Heart right ventricle (tissue), 16 donors: ENCODE measurements around the gene MT2A. TPM values are rescaled to one million over a fixed set of nuclear protein-coding genes. Genes with fewer than 3 reads are reported as not detected.
A peak's percentile ranks its signal among the peaks of the same experiment; 100 is the strongest.

Experiments used
- ATAC-seq, 8 donors: fragments of 200-7000 bp; cut with Tn5 transposase; one replicate each; pipeline ENCODE4 v1.9.1; 2020; ENCODE audit warnings: mild to moderate bottlenecking in 8 of 8, moderate library complexity in 8 of 8, moderate number of reproducible peaks in 1 of 8
- DNase-seq, 2 donors: peaks; one replicate each; pipeline ENCODE4 v3.0.0-alpha.2; 2020
- H3K27ac ChIP-seq, 10 donors: fragments of 200-600 bp; sonication (generic) in 2 of 10; one replicate each; pipeline versions ENCODE4 v1.5.0 to v1.8.0; 2020 to 2022; ENCODE audit warnings: mild to moderate bottlenecking in 3 of 10
- H3K27me3 ChIP-seq, 7 donors: fragments of 200-600 bp; one replicate each; pipeline ENCODE4 v1.8.0; 2021 to 2022; ENCODE audit warnings: mild to moderate bottlenecking in 2 of 7
- H3K36me3 ChIP-seq, 9 donors: fragments of 200-600 bp; sonication (generic) in 1 of 9; one replicate each; pipeline versions ENCODE4 v1.5.0 to v1.8.0; 2020 to 2022; ENCODE audit warnings: mild to moderate bottlenecking in 2 of 9
- H3K4me1 ChIP-seq, 9 donors: fragments of 200-600 bp; sonication (generic) in 1 of 9; one replicate each; pipeline versions ENCODE4 v1.5.0 to v1.8.0; 2020 to 2022; ENCODE audit warnings: mild to moderate bottlenecking in 4 of 9
- H3K4me3 ChIP-seq, 10 donors: fragments of 200-600 bp; sonication (generic) in 2 of 10; one replicate each; pipeline versions ENCODE4 v1.5.0 to v1.8.0; 2020 to 2022; ENCODE audit warnings: mild to moderate bottlenecking in 7 of 10, moderate library complexity in 2 of 10
- H3K9me3 ChIP-seq, 11 donors: fragments of 200-600 bp in 10 of 11; sonication (generic) in 2 of 11; one replicate each; pipeline versions ENCODE4 v1.5.0 to v1.8.0; 2013 to 2022; ENCODE audit warnings: mild to moderate bottlenecking in 2 of 11, control low read depth in 1 of 11, moderate library complexity in 1 of 11
- CTCF ChIP-seq, 9 donors: fragments of 200-600 bp; sonication (generic) in 2 of 9; IDR thresholded peaks; one replicate each; pipeline versions ENCODE4 v1.5.0 to v1.8.0; 2021 to 2022; ENCODE audit warnings: antibody characterized with exemption in 9 of 9, mild to moderate bottlenecking in 5 of 9, moderate library complexity in 1 of 9
- WGBS, 2 donors: extraction: QIAGEN DNeasy Blood & Tissue Kit; methylation state at CpG; one replicate each; pipeline ENCODE4 v1.1.7; 2013; ENCODE audit warnings: inconsistent platforms in 1 of 2; 5-methylcytosine and 5-hydroxymethylcytosine counted together
- intact Hi-C, 10 donors: fragments of 100-400 bp; cut with DNase I; formaldehyde crosslinking; loops; one replicate each; pipeline versions ENCODE4 v1.11.1 to v1.14.2; 2022
- polyA plus RNA-seq, 2 donors: library from polyadenylated mRNA; stranded (reverse); fragments of 200-250 nt; gene quantifications; one replicate each; pipeline ENCODE4 v1.2.3, GENCODE V29; 2013
- total RNA-seq, 10 donors: library from RNA; stranded (reverse); fragmentation: NEBNext Ultra II Directional in 3 of 10; extraction: Animal tissue kit (Norgen Biotek cat#: 25700) in 3 of 10; gene quantifications; one replicate each; pipeline versions ENCODE4 v1.2.1 to v1.2.4, GENCODE V29; 2021 to 2023
- donor health status: Arrhythmogenic right ventricular cardiomyopathy.
- donor health status: ischemic (EF 13 %, LVEDD 7.1; RV severe dilation, severe dysfunction).
- donor health status: healthy with polysubstance abuse.
- donor health status: DM: no; HTN: yes; CAD: no.
- donor health status: DM: no; HTN: no; CAD: no.
- donor health status: ischemic (EF 25% LVEDD 6.9; RV normal size, moderate dysfunction).
- donor health status: ischemic (EF 25% LVEDD 5.7; RV mildly dilated, moderate dysfunction).
- donor health status: healthy.
- donor health status: DM: yes; HTN: yes; CAD: no.
- donor health status: Ischemic cardiomyopathy.
- donor health status: ischemic (EF 35%, LVEDD 5.7; RV mildly dilated, moderate dysfunction).
- donor health status: nonischemic (EF 11% LVEDD 7.7; RV severe dilation, severe dysfunction).
- donor health status: DM: yes; HTN: yes; CAD: no.
- donor health status: PGD.
- donor health status: ischemic (EF 29% LVEDD 5.4; RV normal size, mild dysfunction).
- donor health status: nonischemic (EF 23%, LVEDD 6.1; RV moderate dilation, normal function).

MT2A gene
- total and polyA plus RNA-seq, 12 donors, result 88.8 to 354 (median 116) TPM

DNA sequence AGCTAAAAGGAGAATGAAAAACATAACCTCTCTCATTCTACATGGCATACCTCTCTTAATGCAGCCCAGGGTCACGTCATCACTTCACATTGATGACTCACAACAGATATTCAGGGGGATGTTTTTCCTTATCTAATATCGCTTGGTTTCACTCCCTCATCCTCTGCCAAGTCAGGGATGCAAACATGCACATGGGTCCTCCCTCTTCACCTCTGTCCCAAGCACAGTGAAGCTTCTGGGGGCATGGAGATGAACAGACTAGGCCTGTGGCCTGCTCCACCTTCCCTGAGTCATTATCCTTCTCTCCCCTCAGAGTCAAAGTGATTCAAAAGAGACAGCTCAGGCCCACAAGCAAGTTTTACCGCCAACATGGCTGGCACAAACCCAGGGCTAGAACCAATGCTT, 2.3 kb upstream of the MT2A start:
- Histone ChIP-seq H3K27me3 (no peaks in the 10 kb centered on the region), H3K9me3 (no peaks in the 10 kb centered on the region), H3K4me3 (no peak overlapping the region), H3K4me1 (peaks cover 23 to 52% (median 48%) of the 10 kb centered on the region in 9 donors), H3K36me3 (no peaks in the 10 kb centered on the region), H3K27ac (peak overlapping the region; percentile 84 to 99 (median 93))
- intact Hi-C loops, result loop anchor here in 7 of 10 donors (5.0 kb wide), 2 partner anchors 36 to 76 kb away; partner anchors contain the start of gene MT1X (in 4 of the 7)
- TF ChIP-seq CTCF (IDR thresholded peaks at IDR 0.05), result no peak
- ATAC-seq, result no peak
- 36 to 53% methylated on average over 3 of the region's 3 CpGs for WGBS, 2 donors
- no peak for DNase-seq

GRCh38 chr16:56606476-56607108, 1.8 kb upstream of the MT2A start:
- H3K27ac ChIP-seq, result peak overlapping the region; percentile 84 to 99 (median 93)
- ATAC-seq (peak in 1 of 8 donors; percentile 1), DNase-seq (no peak)
- H3K4me3 ChIP-seq, result peak overlapping the region in 1 of 10 donors; percentile 78
- TF ChIP-seq CTCF (IDR thresholded peaks at IDR 0.05), result no peak
- H3K27me3 ChIP-seq, result no peaks in the 10 kb centered on the region
- 40 to 50% methylated on average over 8 of the region's 8 CpGs for WGBS, 2 donors
- intact Hi-C loops, result loop anchor here in 7 of 10 donors (1.0 to 5.0 kb wide), 3 partner anchors 36 to 76 kb away; partner anchors contain the start of gene MT1X (in 5 of the 7)
- no peaks in the 10 kb centered on the region for H3K36me3 ChIP-seq
- peaks cover 25 to 57% (median 53%) of the 10 kb centered on the region in 9 donors for H3K4me1 ChIP-seq
- no peaks in the 10 kb centered on the region for H3K9me3 ChIP-seq

GRCh38 chr16:56607109-56607618, 1.2 kb upstream of the MT2A start:
- no peak for TF ChIP-seq CTCF (IDR thresholded peaks at IDR 0.05)
- Histone ChIP-seq H3K9me3 (no peaks in the 10 kb centered on the region), H3K4me1 (peaks cover 25 to 63% (median 59%) of the 10 kb centered on the region in 9 donors), H3K36me3 (no peaks in the 10 kb centered on the region), H3K27ac (peak overlapping the region; percentile 84 to 99 (median 93)), H3K4me3 (peak overlapping the region in 1 of 10 donors; percentile 78), H3K27me3 (no peaks in the 10 kb centered on the region)
- peak; percentile 14 to 61 (median 37) for ATAC-seq
- intact Hi-C loops, result loop anchor here in 7 of 10 donors (1.0 to 5.0 kb wide), 3 partner anchors 35 to 75 kb away; partner anchors contain the start of gene MT1X (in 5 of the 7)
- DNase-seq, result peak; percentile 61 to 81
- WGBS, 2 donors, result 46 to 51% methylated on average over 14 of the region's 14 CpGs

DNA sequence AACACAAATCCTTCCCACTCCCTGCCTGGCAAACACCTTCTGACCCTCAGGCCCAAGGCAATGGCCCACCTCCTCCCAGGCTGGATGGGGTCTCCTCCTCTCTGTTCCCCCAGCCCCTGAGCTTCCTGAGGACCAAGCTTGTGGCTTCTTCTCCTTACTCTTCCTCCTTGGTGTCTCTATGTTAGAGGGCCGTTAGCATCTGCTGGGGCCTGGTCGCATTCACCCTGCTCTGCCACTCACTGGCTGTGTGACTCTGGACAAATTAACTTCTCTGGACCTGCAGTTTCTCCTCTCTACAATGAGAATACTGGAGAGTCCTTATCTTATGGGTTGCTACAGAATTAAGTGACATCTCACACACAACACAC, 725 bp upstream of the MT2A start:
- no peaks in the 10 kb centered on the region for H3K9me3 ChIP-seq
- no peaks in the 10 kb centered on the region for H3K27me3 ChIP-seq
- no peaks in the 10 kb centered on the region for H3K36me3 ChIP-seq
- TF ChIP-seq CTCF (IDR thresholded peaks at IDR 0.05), result no peak
- intact Hi-C loops, result loop anchor here in 7 of 10 donors (1.0 to 5.0 kb wide), 6 partner anchors 17 to 75 kb away; partner anchors contain the start of genes MT1X (in 7 of the 7) and MT1E (in 1 of the 7)
- DNase-seq (no peak), ATAC-seq (no peak)
- 66 to 78% methylated on average over 2 of the region's 2 CpGs for WGBS, 2 donors
- peak overlapping the region; percentile 84 to 99 (median 93) for H3K27ac ChIP-seq
- H3K4me1 ChIP-seq, result peaks cover 25 to 68% (median 60%) of the 10 kb centered on the region in 9 donors
- H3K4me3 ChIP-seq, result peak overlapping the region in 9 of 10 donors; percentile 53 to 78 (median 73)
